ENCODE measurements around the gene PSMA3. TPM values are rescaled to one million over a fixed set of nuclear protein-coding genes. Genes with fewer than 3 reads are reported as not detected.

PSMA3 gene
- total and polyA plus RNA-seq, 10 of the 15 experiments (the other 5 are each of a cell fraction or from before 2014, with no cell fraction given): 142 to 936 (median 400) TPM

GRCh38 chr14:58216544-58216943 lies 28.1 kb upstream of the PSMA3 start:
- Histone ChIP-seq H3K9ac (ENCODE audit: control insufficient read depth, insufficient read depth, low read length) (no peak overlapping the region), H3K9me3 (replicated peaks; ENCODE audit: control insufficient read depth, insufficient read depth, low read length) (no peaks in the 10 kb centered on the region), H3K4me2 (ENCODE audit: control insufficient read depth, insufficient read depth) (no peak overlapping the region), H3K36me3 (ENCODE audit: control insufficient read depth in 2 of 2, insufficient read depth in 2 of 2, low read length in 1 of 2) (peaks cover 0 to 2% of the 10 kb centered on the region in 2 experiments; a peak in 1 of 4 replicates), H3K27ac (ENCODE audit: control insufficient read depth, insufficient read depth) (no peak overlapping the region), H3K27me3 (replicated peaks in 1 of 2; ENCODE audit: control insufficient read depth in 2 of 2, insufficient read depth in 2 of 2, low read length in 1 of 2) (no peaks in the 10 kb centered on the region), H2AFZ (ENCODE audit: control insufficient read depth, low read depth, low read length) (no peak overlapping the region), H3K4me3 (no peak overlapping the region), H3K79me2 (ENCODE audit: control insufficient read depth, insufficient read depth, low read length) (no peaks in the 10 kb centered on the region), H3K4me1 (ENCODE audit: control insufficient read depth, insufficient read depth, low read length) (no peaks in the 10 kb centered on the region), H4K20me1 (ENCODE audit: control insufficient read depth, insufficient read depth) (no peaks in the 10 kb centered on the region)
- intact Hi-C loops (cut with micrococcal nuclease; ENCODE audit: unreplicated experiment): no loop called here
- CTCF ChIA-PET: interaction anchor here (0.9 kb wide), 1 partner anchor 142 kb away, joined by 3 read pairs; no protein-coding TSS in a partner anchor
- 100% methylated on average over 2 of the region's 2 CpGs for WGBS (ENCODE audit: insufficient coverage, insufficient replicate concordance, low lambda C conversion rate, missing lambda C conversion rate)
- ATAC-seq (no peak), DNase-seq (ENCODE audit: low read depth, low spot score) (no peak), FAIRE-seq (no peak)
- POLR2A ChIA-PET: no interaction called here
- RAD21 ChIA-PET (ENCODE audit: unreplicated experiment): no interaction called here
- in situ Hi-C loops (cut with MboI): no loop called here
- SMC1A ChIA-PET (ENCODE audit: uncharacterized antibody, unreplicated experiment): interaction anchor here (0.9 kb wide), 1 partner anchor 13 kb away, joined by 4 read pairs; no protein-coding TSS in a partner anchor
- no TSS peak for BruUV-seq (replicated peaks)
- TF ChIP-seq ZZZ3 (IDR thresholded peaks at IDR 0.05; ENCODE audit: control insufficient read depth, insufficient read length, low read depth) (no peak), CUX1 (IDR thresholded peaks at IDR 0.05; ENCODE audit: insufficient replicate concordance, low read depth, low read length) (no peak), CEBPZ (IDR thresholded peaks at IDR 0.05; ENCODE audit: low read depth, low read length) (no peak), CHD1 (IDR thresholded peaks at IDR 0.05; ENCODE audit: low read depth, low read length) (no peak), ZBTB4 (CRISPR knock-in tag; IDR thresholded peaks at IDR 0.05) (no peak), ZBTB11 (CRISPR knock-in tag; IDR thresholded peaks at IDR 0.05) (no peak), HDAC2 (IDR thresholded peaks at IDR 0.05) (no peak), ESRRA (IDR thresholded peaks at IDR 0.05; ENCODE audit: low read length) (no peak)
